ENCODE data around the gene NAGLU.

NAGLU gene

GRCh38 chr17:42577140-42577531 lies 41.1 kb downstream of the NAGLU start:
- no peak for TF ChIP-seq POLR2A (IDR thresholded peaks at IDR 0.05; ENCODE audit: extremely low read depth, insufficient read length)
- no peak for TF ChIP-seq MYC (IDR thresholded peaks at IDR 0.05; ENCODE audit: low read depth, low read length)
- no peak for TF ChIP-seq CTCF (IDR thresholded peaks at IDR 0.05; ENCODE audit: low read depth, low read length)
- TF ChIP-seq MAX (IDR thresholded peaks at IDR 0.05; ENCODE audit: low read depth, low read length), result no peak
- peak overlapping the region; percentile 96 for H3K4me3 ChIP-seq (ENCODE audit: low read depth, low read length)
- DNase-seq (ENCODE audit: low read depth), result peak; percentile 42

- peak; percentile 97 for DNase-seq (ENCODE audit: low read depth)
- H3K4me3 ChIP-seq (ENCODE audit: low read depth, low read length), result peak within 1 kb of the TSS; percentile 96
- peak; percentile 73 for TF ChIP-seq POLR2A (IDR thresholded peaks at IDR 0.05; ENCODE audit: extremely low read depth, insufficient read length)
- TF ChIP-seq MYC (IDR thresholded peaks at IDR 0.05; ENCODE audit: low read depth, low read length), result peak; percentile 66
- peak; percentile 34 for TF ChIP-seq CTCF (IDR thresholded peaks at IDR 0.05; ENCODE audit: low read depth, low read length)
- peak; percentile 72 for TF ChIP-seq MAX (IDR thresholded peaks at IDR 0.05; ENCODE audit: low read depth, low read length)
Observed at GRCh38 chr17:42577532-42578281, 41.7 kb downstream of the NAGLU start, which contains the start of gene PSMC3IP. PSMC3IP (minus strand) TSS chr17:42577729; CDS start chr17:42577686, 43 bp downstream.

GRCh38 chr17:42578282-42578869 lies 42.3 kb downstream of the NAGLU start:
- peak; percentile 92 for DNase-seq (ENCODE audit: low read depth)
- peak overlapping the region; percentile 93 for H3K4me3 ChIP-seq (ENCODE audit: low read depth, low read length)
- TF ChIP-seq MYC (IDR thresholded peaks at IDR 0.05; ENCODE audit: low read depth, low read length) (peak; percentile 51; the same call in 1 of the 2 replicates), POLR2A (IDR thresholded peaks at IDR 0.05; ENCODE audit: extremely low read depth, insufficient read length) (peak; percentile 21), MAX (IDR thresholded peaks at IDR 0.05; ENCODE audit: low read depth, low read length) (peak; percentile 36; the same call in 1 of the 2 replicates), CTCF (IDR thresholded peaks at IDR 0.05; ENCODE audit: low read depth, low read length) (peak; percentile 82)

- peak; percentile 40 for DNase-seq (ENCODE audit: low read depth)
- H3K4me3 ChIP-seq (ENCODE audit: low read depth, low read length), result no peak overlapping the region
- TF ChIP-seq CTCF (IDR thresholded peaks at IDR 0.05; ENCODE audit: low read depth, low read length) (no peak), POLR2A (IDR thresholded peaks at IDR 0.05; ENCODE audit: extremely low read depth, insufficient read length) (no peak), MYC (IDR thresholded peaks at IDR 0.05; ENCODE audit: low read depth, low read length) (no peak), MAX (IDR thresholded peaks at IDR 0.05; ENCODE audit: low read depth, low read length) (no peak)
Observed at GRCh38 chr17:42579794-42580551, 43.9 kb downstream of the NAGLU start.

- DNase-seq (ENCODE audit: low read depth), result no peak
- no peak overlapping the region for H3K4me3 ChIP-seq (ENCODE audit: low read depth, low read length)
- TF ChIP-seq MYC (IDR thresholded peaks at IDR 0.05; ENCODE audit: low read depth, low read length) (no peak), CTCF (IDR thresholded peaks at IDR 0.05; ENCODE audit: low read depth, low read length) (no peak), POLR2A (IDR thresholded peaks at IDR 0.05; ENCODE audit: extremely low read depth, insufficient read length) (no peak), MAX (IDR thresholded peaks at IDR 0.05; ENCODE audit: low read depth, low read length) (no peak)
Observed at GRCh38 chr17:42581744-42582270, 45.8 kb downstream of the NAGLU start.
